Activated T-cell treated with anti-CD3 and anti-CD28 coated beads, Interleukin-2, amount 50 U/mL, for 1 hour (primary cell): ENCODE data around the gene TRA2A.

ENCODE experiments used
- DNase-seq: peaks from one replicate; pipeline ENCODE4 v3.0.0-alpha.2; 2020

Gene TRA2A

GRCh38 chr7:23469150-23469960 is 62.4 kb downstream of the TRA2A start:
- DNase-seq: peak; percentile 57

DNA sequence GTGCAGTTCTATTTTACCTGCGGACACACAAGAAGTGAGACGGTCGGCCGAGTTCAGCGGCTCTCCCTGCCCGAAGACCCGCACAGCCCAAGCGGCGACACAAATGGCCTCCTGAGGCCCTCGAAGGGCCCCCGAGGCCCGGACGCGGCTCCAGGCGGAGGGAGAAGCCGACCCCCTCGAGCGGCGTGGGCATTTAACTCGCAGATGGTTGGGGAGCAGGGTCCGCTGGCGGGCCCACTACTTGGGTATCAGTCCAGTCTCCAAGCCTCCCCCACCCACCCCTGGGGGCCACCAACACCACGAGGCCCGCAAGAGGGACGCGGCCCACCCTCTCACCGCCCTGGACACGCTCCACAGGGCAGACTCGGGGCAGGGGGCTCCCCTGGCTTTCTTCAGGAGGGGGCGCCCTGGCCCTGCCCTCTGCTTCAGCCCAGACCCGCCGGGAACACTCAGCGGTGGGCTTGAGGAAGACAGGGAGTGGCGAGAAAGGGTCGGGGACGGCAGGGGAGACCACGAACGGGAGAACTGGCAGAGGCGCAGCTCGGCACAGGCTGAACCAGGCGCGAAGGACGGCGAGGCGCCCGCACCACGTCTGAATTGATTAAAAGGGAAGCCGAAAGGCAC is 63.1 kb downstream of the TRA2A start:
- DNase-seq: peak; percentile 49

DNA sequence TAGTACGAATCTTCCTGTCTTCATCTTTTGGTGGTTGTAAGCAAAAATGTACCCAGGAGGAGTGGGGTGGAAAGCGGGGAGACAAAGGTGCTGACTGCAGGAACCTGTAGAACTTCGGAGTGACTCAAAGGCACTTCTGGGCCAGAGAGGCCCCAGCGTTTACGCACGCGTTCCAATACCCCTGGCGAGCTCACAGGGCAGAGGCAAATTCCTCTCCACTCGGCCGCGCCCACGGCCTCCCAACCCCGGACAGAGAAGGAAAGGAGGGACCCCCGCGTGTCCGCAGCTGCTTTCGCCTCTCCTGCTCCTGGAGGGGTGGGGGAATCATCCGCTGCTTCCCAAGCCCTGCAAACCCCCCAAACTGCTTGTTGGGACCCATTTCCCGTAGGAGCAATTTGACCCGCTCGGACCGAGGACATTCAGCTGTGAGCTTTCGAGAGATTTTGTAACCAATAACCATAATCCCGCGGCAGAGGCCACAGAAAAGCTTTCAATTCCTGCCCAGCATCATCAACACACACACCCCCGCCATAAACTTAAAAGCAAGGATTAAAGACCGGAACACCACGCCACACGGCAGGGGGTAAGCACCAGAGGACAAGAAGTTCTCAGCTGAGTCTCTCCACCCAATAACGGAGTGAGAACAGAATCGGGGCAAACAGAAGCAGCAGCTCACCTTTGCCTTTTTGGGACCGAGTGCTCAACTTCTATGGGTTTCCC is 63.8 kb downstream of the TRA2A start:
- DNase-seq: peak; percentile 39

DNA sequence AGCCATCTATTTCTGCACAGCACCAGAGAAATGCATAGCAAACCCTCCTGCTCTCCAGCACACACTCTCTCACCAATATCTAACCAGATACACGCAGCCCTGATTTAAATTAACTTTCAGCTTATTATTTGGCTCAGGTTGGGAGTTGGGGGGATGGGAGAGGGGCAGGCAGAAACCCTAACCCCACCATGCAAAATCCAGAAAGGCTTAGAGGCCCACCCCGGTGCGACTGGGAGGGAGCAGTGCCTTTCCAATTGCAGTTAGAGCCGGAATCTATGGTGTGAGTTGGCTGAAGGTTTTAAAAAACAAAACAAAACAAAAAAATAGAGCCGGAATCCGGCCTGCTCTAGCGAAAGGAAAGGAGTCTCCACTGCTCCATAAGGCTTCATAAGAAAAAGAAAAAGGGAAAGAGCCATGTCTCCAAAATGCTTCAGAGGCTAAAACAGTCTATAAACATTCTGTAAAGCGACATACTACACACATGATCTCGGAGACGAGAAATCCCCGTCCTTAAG is 64.4 kb downstream of the TRA2A start:
- no peak for DNase-seq

DNA sequence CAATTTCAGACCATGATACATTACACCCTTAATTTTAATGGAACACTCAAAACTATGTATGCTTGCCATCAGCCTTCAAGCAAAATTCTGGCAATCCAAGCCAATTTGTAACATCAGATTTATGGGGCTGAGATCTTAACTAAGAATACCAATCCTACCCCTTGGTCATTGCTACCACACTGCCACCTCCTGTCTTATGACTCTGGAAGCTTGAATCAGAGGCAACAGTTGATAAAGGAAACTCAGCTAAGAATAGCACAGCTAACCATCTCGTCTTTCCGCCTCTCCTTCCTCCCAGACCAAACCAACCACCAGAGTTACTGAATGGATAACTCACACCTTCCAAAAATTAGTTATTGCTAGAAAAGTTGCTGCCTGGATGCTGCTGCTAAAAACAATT is 68.9 kb downstream of the TRA2A start:
- no peak for DNase-seq

GRCh38 chr7:23458044-23458443 is 73.7 kb downstream of the TRA2A start:
- no peak for DNase-seq

DNA sequence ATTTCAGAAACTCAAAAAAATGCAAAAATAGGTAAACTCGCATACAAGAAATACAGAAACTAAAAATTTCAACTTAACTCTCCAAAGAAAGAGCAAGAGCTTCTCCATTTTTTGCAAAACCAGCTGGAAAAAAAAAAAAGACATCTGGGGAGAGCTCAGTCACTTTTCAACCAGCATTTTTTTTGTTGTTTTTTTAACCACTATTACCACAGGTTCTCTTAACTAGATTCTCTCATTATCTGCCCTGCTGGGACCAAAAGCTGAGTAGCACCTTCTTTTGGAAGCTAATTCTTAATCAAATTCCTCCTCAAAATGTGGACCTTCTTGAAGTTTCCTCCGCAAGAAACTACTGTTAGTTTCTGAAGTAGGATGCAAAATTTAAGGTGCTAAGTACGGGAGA is 75.7 kb downstream of the TRA2A start:
- DNase-seq: no peak

DNA sequence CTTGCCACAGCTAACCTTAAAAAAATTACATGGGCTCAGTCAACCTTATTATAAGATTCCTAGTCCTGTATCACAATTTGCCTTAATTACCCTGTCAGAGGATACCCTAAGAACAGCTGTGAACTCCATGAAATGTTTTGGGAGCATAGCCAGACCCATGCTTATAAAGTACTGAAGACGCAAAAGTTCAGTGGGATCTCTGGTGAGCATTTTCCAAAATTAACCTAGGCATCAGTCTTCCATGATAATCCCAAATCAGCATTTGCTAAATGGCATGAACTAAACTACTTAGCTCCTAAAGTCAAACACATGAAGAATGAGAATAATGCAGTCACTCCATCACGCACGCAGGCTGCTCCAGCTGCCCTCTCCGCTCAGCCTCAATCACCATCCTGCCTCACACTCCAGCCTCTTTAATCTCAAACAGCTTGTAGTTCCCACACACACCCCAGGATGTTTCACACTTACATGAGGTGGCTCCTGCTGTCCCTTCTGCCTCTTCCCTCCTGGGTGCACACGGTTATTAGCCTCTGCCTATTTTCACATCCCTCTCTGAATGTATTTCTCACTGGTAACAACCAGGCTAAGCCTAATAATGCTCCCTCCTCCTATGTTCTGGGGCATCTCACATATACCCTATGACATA is 76.8 kb downstream of the TRA2A start:
- no peak for DNase-seq
